Astrocyte (in vitro differentiated cells and primary cell): ENCODE results near the gene MAPKBP1.

Source experiments
- CTCF ChIP-seq: IDR thresholded peaks from 2 replicates; pipeline ENCODE4 v1.5.1; 2011; ENCODE audit warnings: low read depth, mild to moderate bottlenecking, inconsistent platforms, low read length, moderate library complexity; ENCODE audit not compliant: insufficient read depth
- EZH2 ChIP-seq: IDR thresholded peaks from 2 replicates; pipeline ENCODE4 v1.6.1; 2012; ENCODE audit warnings: mild to moderate bottlenecking, low read length, inconsistent platforms; ENCODE audit not compliant: insufficient read depth

GRCh38 chr15:41821831-41822230, 47.5 kb downstream of the MAPKBP1 start:
- no peak for TF ChIP-seq CTCF
- no peak for TF ChIP-seq EZH2
